ENCODE measurements around the gene IL1F10.

IL1F10 gene

GRCh38 chr2:113098041-113098440 lies 30.3 kb downstream of the IL1F10 start:
- H3K4me2 ChIP-seq (ENCODE audit: low read length), result no peak overlapping the region
- no peak for TF ChIP-seq CTCF (IDR thresholded peaks at IDR 0.05)

GRCh38 chr2:113098532-113098931 lies 30.8 kb downstream of the IL1F10 start:
- H3K36me3 ChIP-seq (ENCODE audit: control insufficient read depth, insufficient read depth, low read length), result no peaks in the 10 kb centered on the region
- no peak overlapping the region for H3K9ac ChIP-seq
- H3K27ac ChIP-seq, result no peak overlapping the region
- no peak overlapping the region for H3K4me2 ChIP-seq (ENCODE audit: low read length)
- no peak for TF ChIP-seq CTCF (IDR thresholded peaks at IDR 0.05)
- no peaks in the 10 kb centered on the region for H3K9me3 ChIP-seq (ENCODE audit: control insufficient read depth, low read length)
- no peaks in the 10 kb centered on the region for H3K79me2 ChIP-seq
- H3K4me3 ChIP-seq (ENCODE audit: low read depth, low read length), result no peak overlapping the region
- no peak overlapping the region for H2AFZ ChIP-seq
- H3K4me1 ChIP-seq, result no peaks in the 10 kb centered on the region
- H3K27me3 ChIP-seq (ENCODE audit: control insufficient read depth, insufficient read depth, low read length), result no peaks in the 10 kb centered on the region

More at GRCh38 chr2:113098041-113098440, 30.3 kb downstream of the IL1F10 start:
- H2AFZ ChIP-seq, result no peak overlapping the region
- H3K27ac ChIP-seq, result no peak overlapping the region
- H3K9ac ChIP-seq, result no peak overlapping the region
- no peaks in the 10 kb centered on the region for H3K79me2 ChIP-seq
- no peak overlapping the region for H3K4me3 ChIP-seq (ENCODE audit: low read depth, low read length)
- no peaks in the 10 kb centered on the region for H3K4me1 ChIP-seq
- no peaks in the 10 kb centered on the region for H3K36me3 ChIP-seq (ENCODE audit: control insufficient read depth, insufficient read depth, low read length)
- H3K27me3 ChIP-seq (ENCODE audit: control insufficient read depth, insufficient read depth, low read length), result no peaks in the 10 kb centered on the region
- no peaks in the 10 kb centered on the region for H3K9me3 ChIP-seq (ENCODE audit: control insufficient read depth, low read length)

DNA sequence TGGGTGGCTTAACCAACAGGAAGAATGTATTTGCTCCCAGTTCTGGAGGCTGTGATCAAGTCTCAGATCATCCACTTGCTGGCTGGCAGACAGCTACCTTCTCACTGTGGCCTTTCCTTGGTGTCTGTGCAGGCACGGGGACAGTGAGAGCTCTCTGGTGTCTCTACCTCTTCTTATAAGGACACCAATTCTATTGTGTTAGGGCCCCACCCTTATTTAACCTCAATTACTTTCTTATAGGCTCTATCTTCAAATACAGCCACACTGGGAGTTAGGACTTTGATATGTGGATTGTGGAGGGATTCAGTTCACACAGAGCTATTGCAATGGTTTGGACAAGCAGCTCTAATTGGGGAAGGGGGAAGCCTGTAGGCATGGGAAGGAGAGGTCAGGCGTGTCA lies 34.4 kb downstream of the IL1F10 start:
- Histone ChIP-seq H3K27ac (no peak overlapping the region), H3K9me3 (ENCODE audit: control insufficient read depth, low read length) (no peaks in the 10 kb centered on the region), H3K4me2 (ENCODE audit: low read length) (no peak overlapping the region), H3K79me2 (no peaks in the 10 kb centered on the region), H3K36me3 (ENCODE audit: control insufficient read depth, insufficient read depth, low read length) (no peaks in the 10 kb centered on the region), H2AFZ (no peak overlapping the region), H3K4me3 (ENCODE audit: low read depth, low read length) (no peak overlapping the region), H3K27me3 (ENCODE audit: control insufficient read depth, insufficient read depth, low read length) (no peaks in the 10 kb centered on the region), H3K9ac (no peak overlapping the region), H3K4me1 (no peaks in the 10 kb centered on the region)
- TF ChIP-seq CTCF (IDR thresholded peaks at IDR 0.05), result no peak

- no peak overlapping the region for H2AFZ ChIP-seq
- H3K4me3 ChIP-seq (ENCODE audit: low read depth, low read length), result no peak overlapping the region
- TF ChIP-seq CTCF (IDR thresholded peaks at IDR 0.05), result no peak
- H3K27me3 ChIP-seq (ENCODE audit: control insufficient read depth, insufficient read depth, low read length), result no peaks in the 10 kb centered on the region
- H3K9me3 ChIP-seq (ENCODE audit: control insufficient read depth, low read length), result no peaks in the 10 kb centered on the region
- no peak overlapping the region for H3K27ac ChIP-seq
- no peaks in the 10 kb centered on the region for H3K79me2 ChIP-seq
- no peaks in the 10 kb centered on the region for H3K4me1 ChIP-seq
- no peaks in the 10 kb centered on the region for H3K36me3 ChIP-seq (ENCODE audit: control insufficient read depth, insufficient read depth, low read length)
- H3K4me2 ChIP-seq (ENCODE audit: low read length), result no peak overlapping the region
- no peak overlapping the region for H3K9ac ChIP-seq
Measured at GRCh38 chr2:113103277-113103676, 35.5 kb downstream of the IL1F10 start.

GRCh38 chr2:113104054-113104611 lies 36.4 kb downstream of the IL1F10 start:
- no peaks in the 10 kb centered on the region for H3K79me2 ChIP-seq
- H3K4me1 ChIP-seq, result no peaks in the 10 kb centered on the region
- TF ChIP-seq CTCF (IDR thresholded peaks at IDR 0.05), result no peak
- H3K9ac ChIP-seq, result no peak overlapping the region
- H3K36me3 ChIP-seq (ENCODE audit: control insufficient read depth, insufficient read depth, low read length), result no peaks in the 10 kb centered on the region
- no peak overlapping the region for H2AFZ ChIP-seq
- H3K27me3 ChIP-seq (ENCODE audit: control insufficient read depth, insufficient read depth, low read length), result no peaks in the 10 kb centered on the region
- H3K27ac ChIP-seq, result no peak overlapping the region
- H3K4me2 ChIP-seq (ENCODE audit: low read length), result no peak overlapping the region
- H3K4me3 ChIP-seq (ENCODE audit: low read depth, low read length), result no peak overlapping the region
- no peaks in the 10 kb centered on the region for H3K9me3 ChIP-seq (ENCODE audit: control insufficient read depth, low read length)

Measured in parathyroid adenoma (tissue), 2 donors.